GM18909 (cell line): ENCODE results near the gene EFNA5.

ENCODE experiments used
- ATAC-seq: cut with Tn5 transposase; IDR thresholded peaks from one replicate; pipeline ENCODE4 v1.9.1; 2021; ENCODE audit warnings: mild to moderate bottlenecking; ENCODE audit not compliant: unreplicated experiment, poor library complexity

EFNA5 gene

GRCh38 chr5:107670932-107671741, at the start of gene EFNA5:
Gene EFNA5 (minus strand): TSS chr5:107670937.
- ATAC-seq: peak; percentile 35

GRCh38 chr5:107719034-107719606, 48.4 kb upstream of the EFNA5 start:
- no peak for ATAC-seq

GRCh38 chr5:107717816-107718215, 47.1 kb upstream of the EFNA5 start:
- ATAC-seq: no peak

GRCh38 chr5:107713228-107713627, 42.5 kb upstream of the EFNA5 start:
- ATAC-seq: no peak

GRCh38 chr5:107712359-107712870, 41.7 kb upstream of the EFNA5 start:
- ATAC-seq: no peak

GRCh38 chr5:107705402-107706014, 34.8 kb upstream of the EFNA5 start:
- no peak for ATAC-seq

GRCh38 chr5:107704681-107705401, 34.1 kb upstream of the EFNA5 start:
- no peak for ATAC-seq

GRCh38 chr5:107700481-107700880, 29.7 kb upstream of the EFNA5 start:
- no peak for ATAC-seq

GRCh38 chr5:107699425-107699824, 28.7 kb upstream of the EFNA5 start:
- ATAC-seq: no peak

GRCh38 chr5:107698286-107698685, 27.5 kb upstream of the EFNA5 start:
- ATAC-seq: no peak

GRCh38 chr5:107696498-107696897, 25.8 kb upstream of the EFNA5 start:
- no peak for ATAC-seq

- no peak for ATAC-seq
These were observed 25.3 kb upstream of the EFNA5 start for GRCh38 chr5:107696080-107696479.

GRCh38 chr5:107687937-107688336, 17.2 kb upstream of the EFNA5 start:
- no peak for ATAC-seq

GRCh38 chr5:107687404-107687803, 16.7 kb upstream of the EFNA5 start:
- ATAC-seq: no peak

- no peak for ATAC-seq
These were observed 11.8 kb upstream of the EFNA5 start for GRCh38 chr5:107682533-107682932.

GRCh38 chr5:107680799-107681198, 10.1 kb upstream of the EFNA5 start:
- ATAC-seq: no peak

- ATAC-seq: no peak
These were observed 9.4 kb upstream of the EFNA5 start for GRCh38 chr5:107680099-107680498.

GRCh38 chr5:107676702-107677101, 6.0 kb upstream of the EFNA5 start:
- ATAC-seq: no peak

GRCh38 chr5:107675201-107675600, 4.5 kb upstream of the EFNA5 start:
- ATAC-seq: no peak

GRCh38 chr5:107674655-107675054, 3.9 kb upstream of the EFNA5 start:
- ATAC-seq: no peak
